Superior temporal gyrus (tissue), 1 donor: ENCODE data around the gene ICE2.
"Not testable (repeated sequence)": the region's sequence is repeated elsewhere in the genome, so short reads cannot be mapped to it uniquely, and the experiment has no call there.

Experiments used
- DNase-seq: peaks from one replicate; pipeline ENCODE4 v3.0.0-alpha.2; 2016; ENCODE audit errors: extremely low spot score

The ICE2 gene

DNA sequence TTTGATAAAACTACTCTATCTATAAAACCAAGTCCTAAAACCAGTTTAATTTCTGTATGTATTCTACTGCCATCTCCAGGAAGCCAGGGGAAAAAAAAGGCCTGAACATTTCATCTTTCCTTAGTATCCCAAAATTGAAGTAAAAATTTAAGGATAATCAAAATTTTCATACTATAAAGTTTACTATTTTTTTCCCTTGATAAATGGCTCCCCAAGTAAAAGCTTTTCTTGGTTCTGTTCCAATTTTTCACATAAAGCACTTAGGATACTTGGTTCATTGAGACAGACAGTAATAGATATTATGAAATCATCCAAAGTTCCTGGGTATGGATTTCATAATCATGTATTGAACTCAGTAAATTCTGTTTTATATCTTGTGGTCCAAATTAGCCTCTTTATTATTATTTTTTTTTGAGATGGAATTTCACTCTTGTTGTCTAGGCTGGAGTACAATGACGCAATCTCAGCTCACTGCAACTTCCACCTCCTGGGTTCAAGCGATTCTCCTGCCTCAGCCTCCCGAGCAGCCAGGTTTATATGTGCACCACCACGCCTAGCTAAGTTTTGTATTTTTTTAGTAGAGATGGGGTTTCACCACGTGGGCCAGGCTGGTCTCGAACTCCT lies 34.5 kb downstream of the ICE2 start:
- peak; percentile 56 for DNase-seq

DNA sequence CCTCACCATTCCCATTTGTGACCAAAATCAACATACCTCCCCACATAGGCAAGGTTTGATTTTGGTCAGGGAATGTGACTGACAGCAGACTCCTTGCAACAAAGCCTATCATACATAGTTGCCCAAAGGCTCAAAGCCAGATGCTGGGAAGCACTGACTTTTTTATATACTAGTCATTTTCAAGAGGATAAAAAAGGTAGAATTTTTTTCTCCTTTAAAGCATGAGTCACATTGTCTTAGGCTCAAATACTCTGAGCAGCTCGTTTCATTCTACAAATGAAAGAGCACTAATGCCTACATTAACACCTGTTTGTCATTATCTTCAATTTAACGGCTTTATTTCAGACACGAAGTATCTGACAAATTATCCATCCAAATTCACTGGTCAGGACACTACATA lies 36.2 kb downstream of the ICE2 start:
- DNase-seq, result no peak

- DNase-seq, result no peak
Observed at GRCh38 chr15:60442031-60442650, 36.8 kb downstream of the ICE2 start.

GRCh38 chr15:60441331-60441730 lies 37.6 kb downstream of the ICE2 start:
- no peak for DNase-seq

DNA sequence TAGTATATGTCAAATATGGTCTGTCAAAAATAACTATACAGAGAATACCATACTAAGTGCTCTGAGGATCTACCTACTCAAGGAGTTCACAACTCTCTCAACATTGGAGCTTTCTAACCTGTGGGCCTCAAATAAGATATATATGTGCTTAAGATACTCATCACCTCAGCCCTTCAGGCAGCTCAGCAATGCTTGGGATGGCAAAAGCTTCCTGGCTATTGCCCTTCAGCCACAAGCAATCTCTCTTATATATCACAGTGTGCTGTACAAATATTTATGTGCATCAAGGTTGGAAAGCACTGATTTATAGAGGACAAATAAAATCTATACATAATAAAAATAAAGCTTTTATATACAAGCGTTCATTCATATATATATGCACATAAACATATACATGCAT lies 40.3 kb downstream of the ICE2 start:
- no peak for DNase-seq

GRCh38 chr15:60428935-60429334 lies 50.0 kb downstream of the ICE2 start:
- no peak for DNase-seq

- no peak for DNase-seq
Observed at GRCh38 chr15:60426870-60427508, 52.0 kb downstream of the ICE2 start.

DNA sequence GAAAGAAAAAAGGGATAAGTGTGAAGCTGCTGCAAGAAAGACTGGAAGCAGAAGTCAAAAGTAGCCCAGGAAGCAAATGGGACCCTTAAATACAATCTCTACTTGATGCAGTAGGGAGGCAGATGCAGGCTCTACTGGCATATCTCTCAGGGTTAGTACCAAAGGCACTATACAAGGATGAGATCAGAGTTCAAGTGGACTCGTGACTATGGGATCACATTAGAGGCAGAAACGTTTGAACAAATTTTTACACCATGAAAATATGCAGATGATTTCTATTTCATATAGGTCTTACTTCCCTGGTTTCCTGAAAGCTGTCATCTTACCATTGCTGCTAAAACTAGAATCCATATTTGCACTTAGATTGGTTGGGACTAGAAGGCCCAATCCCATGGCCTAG lies 53.5 kb downstream of the ICE2 start:
- no peak for DNase-seq

- no peak for DNase-seq
Observed at GRCh38 chr15:60424006-60424405, 54.9 kb downstream of the ICE2 start.

DNA sequence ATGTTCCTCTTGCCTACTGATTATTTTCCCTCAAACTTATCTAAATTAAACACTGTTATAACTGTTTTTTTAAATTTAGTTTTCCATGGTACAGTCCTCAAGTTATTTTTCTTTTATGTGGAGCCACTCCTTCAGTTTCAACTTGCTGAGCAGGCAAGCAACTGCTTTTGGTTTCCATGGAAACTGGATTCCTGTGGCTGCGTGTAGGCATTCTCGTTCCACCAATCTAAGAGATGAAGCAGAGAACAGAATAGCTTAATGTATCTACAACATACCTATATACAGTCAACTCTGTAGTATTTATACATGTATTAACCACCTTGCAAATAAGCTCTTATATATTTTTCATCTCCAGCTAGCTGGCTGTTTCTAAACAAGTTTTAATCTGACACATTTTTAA lies 55.4 kb downstream of the ICE2 start:
- peak; percentile 54 for DNase-seq

GRCh38 chr15:60421544-60421943 lies 57.4 kb downstream of the ICE2 start:
- no peak for DNase-seq

DNA sequence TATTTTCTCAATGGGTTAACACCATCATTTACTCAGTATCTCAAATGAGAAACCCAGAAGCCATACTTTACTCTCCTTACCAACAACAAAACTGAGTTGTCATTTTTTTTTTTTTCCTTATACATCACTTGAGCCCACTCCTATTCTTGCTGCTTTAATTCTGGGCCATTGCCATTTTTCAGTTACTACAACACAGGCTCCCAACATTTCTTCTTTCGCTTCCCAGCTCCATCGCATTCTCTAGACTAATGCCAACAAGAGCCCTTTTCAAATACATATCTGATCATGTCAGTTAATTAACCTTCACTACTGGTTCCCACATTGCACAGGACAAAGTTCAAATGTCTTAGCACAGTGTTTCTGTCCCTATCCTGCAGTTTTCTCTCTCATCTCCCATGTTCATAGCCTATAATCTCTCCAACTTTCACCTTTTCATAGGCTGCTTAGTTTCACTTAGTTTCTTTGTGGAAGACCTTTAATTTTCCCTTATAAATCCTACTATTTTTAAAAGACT lies 58.7 kb downstream of the ICE2 start:
- no peak for DNase-seq

DNA sequence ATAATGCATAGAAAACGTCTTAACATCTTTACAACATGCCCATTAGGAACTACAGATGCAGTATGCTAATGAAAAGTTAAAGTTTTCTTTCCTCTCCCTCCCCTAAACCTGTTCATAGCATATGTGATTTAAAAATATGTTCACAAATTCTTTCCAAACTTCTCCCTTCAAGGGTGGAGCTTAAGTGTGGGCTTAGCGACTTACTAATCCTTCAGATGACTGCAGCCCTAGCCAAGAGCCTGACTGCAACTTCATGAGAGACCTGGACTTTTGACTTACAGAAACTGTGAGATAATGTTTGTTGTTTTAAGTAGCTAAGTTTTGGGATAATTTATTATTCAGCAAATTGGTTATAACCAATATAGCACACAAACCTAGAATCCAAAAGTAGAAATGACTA lies 59.2 kb downstream of the ICE2 start:
- DNase-seq, result no peak

DNA sequence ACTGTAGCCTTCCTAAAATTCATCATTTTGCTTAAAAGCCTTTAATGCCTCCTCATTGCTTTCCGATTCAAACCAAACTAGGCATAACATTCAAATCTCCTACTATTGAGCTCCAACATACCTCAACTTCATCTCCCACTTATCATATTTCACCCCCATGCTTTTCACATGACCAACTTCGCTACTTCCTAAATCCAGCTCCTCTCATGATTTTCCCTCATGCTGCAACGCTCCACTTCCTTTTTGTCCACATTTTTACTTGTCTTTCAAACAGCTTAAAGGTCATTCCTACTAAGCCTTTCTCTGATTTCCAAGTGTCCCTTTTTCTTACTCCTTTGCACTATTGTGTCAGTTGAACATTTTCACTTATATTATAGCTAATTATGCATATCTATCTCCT lies 60.8 kb downstream of the ICE2 start:
- no peak for DNase-seq

DNA sequence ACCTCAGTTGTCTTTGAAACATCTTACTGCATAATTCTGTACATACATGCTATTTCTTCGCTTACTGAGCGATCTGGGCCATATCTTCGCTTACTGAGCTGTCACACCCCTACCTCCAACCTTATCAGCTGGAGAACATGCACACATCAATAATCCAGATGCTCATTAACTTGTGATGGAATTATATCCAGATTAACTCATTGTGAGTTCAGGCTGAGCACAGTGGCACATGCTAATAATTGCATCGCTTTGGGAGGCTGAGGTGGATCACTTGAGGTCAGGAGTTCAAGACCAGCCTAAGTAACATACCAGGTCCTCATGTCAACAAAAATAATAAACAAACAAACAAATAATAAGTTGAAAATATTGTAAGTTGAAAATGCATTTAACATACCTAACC lies 61.8 kb downstream of the ICE2 start:
- DNase-seq, result no peak

- DNase-seq, result no peak
Observed at GRCh38 chr15:60416484-60416883, 62.5 kb downstream of the ICE2 start.

GRCh38 chr15:60414016-60414682 lies 64.8 kb downstream of the ICE2 start:
- no peak for DNase-seq

GRCh38 chr15:60413231-60413824 lies 65.6 kb downstream of the ICE2 start:
- DNase-seq, result no peak

DNA sequence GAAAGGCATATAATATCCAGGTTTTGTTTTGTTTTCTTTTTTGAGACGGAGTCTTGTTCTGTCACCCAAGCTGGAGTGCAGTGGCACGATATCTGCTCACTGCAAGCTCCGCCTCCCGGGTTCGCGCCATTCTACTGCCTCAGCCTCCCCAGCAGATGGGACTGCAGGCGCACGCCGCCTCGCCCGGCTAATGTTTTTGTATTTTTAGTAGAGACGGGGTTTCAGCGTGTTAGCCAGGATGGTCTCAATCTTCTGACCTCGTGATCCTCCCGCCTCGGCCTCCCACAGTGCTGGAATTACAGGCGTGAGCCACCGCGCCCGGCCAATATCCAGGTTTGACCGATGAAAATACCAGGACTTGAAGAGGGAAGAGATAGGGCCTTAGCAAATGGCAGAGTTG lies 66.1 kb downstream of the ICE2 start:
- not testable (repeated sequence) for DNase-seq

DNA sequence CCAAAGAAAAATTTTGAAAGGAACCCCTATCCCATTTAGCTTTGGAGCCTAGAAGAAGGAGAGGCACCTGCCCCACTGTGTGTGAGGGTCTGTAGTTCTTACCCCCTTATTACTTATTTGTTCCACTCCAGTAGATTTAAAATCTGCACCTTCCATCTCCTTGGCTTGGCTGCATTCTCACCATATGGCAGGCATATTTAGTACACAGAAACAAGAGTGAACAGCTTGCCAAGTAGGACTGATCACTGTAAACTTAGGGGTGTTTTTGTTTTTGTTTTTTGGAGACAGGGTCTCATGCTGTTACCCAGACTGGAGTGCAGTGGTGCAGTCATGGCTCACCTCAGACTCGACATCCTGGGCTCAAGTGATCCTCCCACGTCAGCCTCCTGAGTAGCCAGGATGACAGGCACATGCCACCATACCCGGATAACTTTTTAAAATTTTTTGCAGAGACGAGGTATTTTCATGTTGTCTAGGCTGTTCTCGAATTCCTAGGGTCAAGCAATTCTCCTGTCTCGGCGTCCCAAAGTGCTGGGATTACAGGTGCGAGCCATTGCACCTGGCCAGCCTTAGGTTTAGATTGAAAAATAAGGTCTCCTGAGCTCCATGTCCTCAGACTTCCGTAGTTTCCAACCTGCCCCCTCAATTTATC lies 67.0 kb downstream of the ICE2 start:
- DNase-seq, result no peak

- DNase-seq, result not testable (repeated sequence)
Observed at GRCh38 chr15:60410350-60410749, 68.6 kb downstream of the ICE2 start.
